Uterus (tissue), 4 donors: ENCODE results near the gene KRT31. TPM values are rescaled to one million over a fixed set of nuclear protein-coding genes. Genes with fewer than 3 reads are reported as not detected.
"Not testable (repeated sequence)": the region's sequence is repeated elsewhere in the genome, so short reads cannot be mapped to it uniquely, and the experiment has no call there.

ENCODE experiments used
- DNase-seq, 2 donors: peaks; one replicate each; pipeline ENCODE4 v3.0.0-alpha.2; 2019 to 2020
- H3K27ac ChIP-seq, 2 donors: fragments of 200-600 bp; sonication (generic); 1 replicate in 1 of 2; 2 replicates in 1 of 2; pipeline ENCODE4 v1.5.1; 2016 to 2018
- H3K27me3 ChIP-seq, 2 donors: fragments of 200-600 bp; sonication (generic); one replicate each; pipeline ENCODE4 v1.5.1; 2018 to 2019; ENCODE audit warnings: control low read depth in 1 of 2
- H3K36me3 ChIP-seq, 2 donors: fragments of 200-600 bp; sonication (generic); one replicate each; pipeline ENCODE4 v1.5.1; 2019; ENCODE audit warnings: control low read depth in 1 of 2
- H3K4me1 ChIP-seq, 2 donors: fragments of 200-600 bp; sonication (generic); one replicate each; pipeline ENCODE4 v1.5.1; 2018 to 2019; ENCODE audit warnings: control low read depth in 1 of 2
- H3K4me3 ChIP-seq, 2 donors: fragments of 200-600 bp; sonication (generic); 1 replicate in 1 of 2; 2 replicates in 1 of 2; pipeline ENCODE4 v1.5.1; 2018 to 2019; ENCODE audit warnings: mild to moderate bottlenecking in 1 of 2
- H3K9me3 ChIP-seq, 2 donors: fragments of 200-600 bp; sonication (generic); one replicate each; pipeline ENCODE4 v1.5.1; 2019; ENCODE audit warnings: control low read depth in 1 of 2
- POLR2A ChIP-seq, 2 donors: fragments of 450-650 bp; IDR thresholded peaks; one replicate each; pipeline ENCODE4 v1.6.1; 2016; ENCODE audit warnings: antibody characterized with exemption in 2 of 2, mild to moderate bottlenecking in 1 of 2, moderate library complexity in 1 of 2
- intact Hi-C: fragments of 100-400 bp; cut with DNase I; formaldehyde crosslinking; loops from one replicate; pipeline ENCODE4 v1.15.1; 2023; ENCODE audit warnings: low total_unique reads
- total RNA-seq, 4 donors: library from RNA; depleted of rRNA in 3 of 4; stranded (reverse); fragments of >200 nt in 3 of 4; gene quantifications; one replicate each; pipeline versions ENCODE4 v1.1.0 to v1.2.4, GENCODE V29; 2014 to 2023
- TF ChIP-seq, protein P1 (sequence below), 4 experiments: fragments of 200-600 bp in 2 of 4; fragments of 450-650 bp in 2 of 4; sonication (generic) in 2 of 4; IDR thresholded peaks; one replicate each; pipeline ENCODE4 v1.5.1; 2016 to 2019; ENCODE audit warnings: antibody characterized with exemption in 4 of 4, mild to moderate bottlenecking in 2 of 4, moderate library complexity in 1 of 4
- donor health status: DM: yes; HTN: yes; CAD: no.

The KRT31 gene
- total RNA-seq, 4 donors from 2014 or later: not detected

DNA sequence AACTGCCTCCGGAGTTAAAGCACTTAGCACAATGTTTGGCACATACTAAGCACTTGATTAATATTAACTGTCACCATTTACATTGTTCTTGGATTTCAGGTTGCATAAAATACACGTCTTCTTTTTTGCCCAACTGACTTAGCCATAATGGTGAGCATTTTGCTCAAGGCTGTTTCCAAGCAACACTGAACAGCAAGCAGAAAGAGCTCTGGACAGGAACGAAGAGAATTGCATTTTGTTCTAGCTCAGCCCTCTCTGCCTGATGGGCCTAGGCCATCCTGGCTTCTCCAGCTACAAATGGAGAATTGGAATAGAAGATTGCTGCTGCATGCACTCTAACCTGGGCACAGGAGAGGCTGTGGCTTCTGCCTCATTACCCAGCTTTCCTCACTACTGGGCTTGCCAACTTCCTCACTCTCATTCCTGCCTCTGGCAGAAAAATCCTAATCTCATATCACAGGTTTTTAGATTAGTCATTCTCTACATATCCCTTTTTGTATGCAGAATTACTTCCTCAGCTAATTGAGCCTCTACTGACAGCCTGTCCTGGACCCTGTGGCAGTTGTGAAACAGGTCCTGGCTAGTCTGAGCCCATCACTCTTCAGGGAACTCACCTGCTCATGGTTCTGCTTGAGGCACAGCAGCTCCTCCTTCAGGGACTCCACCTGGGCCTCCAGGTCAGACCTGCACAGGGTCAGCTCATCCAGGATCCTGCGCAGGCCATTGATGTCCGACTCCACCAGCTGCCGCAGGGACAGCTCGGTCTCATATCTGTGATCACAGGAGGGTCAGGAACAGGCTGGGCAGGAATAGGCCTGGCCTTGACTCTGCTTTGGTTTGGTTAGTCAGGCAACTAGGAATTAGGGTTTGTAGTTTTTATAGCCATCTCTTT is 49.3 kb downstream of the KRT31 start:
- no peaks in the 10 kb centered on the region for H3K36me3 ChIP-seq
- H3K27ac ChIP-seq: no peak overlapping the region
- intact Hi-C loops: no loop called here
- H3K27me3 ChIP-seq: no peaks in the 10 kb centered on the region
- H3K4me3 ChIP-seq: no peak overlapping the region
- H3K4me1 ChIP-seq: no peaks in the 10 kb centered on the region
- no peaks in the 10 kb centered on the region for H3K9me3 ChIP-seq
- DNase-seq: no peak
- no peak for TF ChIP-seq POLR2A (IDR thresholded peaks at IDR 0.05)
- TF ChIP-seq, protein P1, sequence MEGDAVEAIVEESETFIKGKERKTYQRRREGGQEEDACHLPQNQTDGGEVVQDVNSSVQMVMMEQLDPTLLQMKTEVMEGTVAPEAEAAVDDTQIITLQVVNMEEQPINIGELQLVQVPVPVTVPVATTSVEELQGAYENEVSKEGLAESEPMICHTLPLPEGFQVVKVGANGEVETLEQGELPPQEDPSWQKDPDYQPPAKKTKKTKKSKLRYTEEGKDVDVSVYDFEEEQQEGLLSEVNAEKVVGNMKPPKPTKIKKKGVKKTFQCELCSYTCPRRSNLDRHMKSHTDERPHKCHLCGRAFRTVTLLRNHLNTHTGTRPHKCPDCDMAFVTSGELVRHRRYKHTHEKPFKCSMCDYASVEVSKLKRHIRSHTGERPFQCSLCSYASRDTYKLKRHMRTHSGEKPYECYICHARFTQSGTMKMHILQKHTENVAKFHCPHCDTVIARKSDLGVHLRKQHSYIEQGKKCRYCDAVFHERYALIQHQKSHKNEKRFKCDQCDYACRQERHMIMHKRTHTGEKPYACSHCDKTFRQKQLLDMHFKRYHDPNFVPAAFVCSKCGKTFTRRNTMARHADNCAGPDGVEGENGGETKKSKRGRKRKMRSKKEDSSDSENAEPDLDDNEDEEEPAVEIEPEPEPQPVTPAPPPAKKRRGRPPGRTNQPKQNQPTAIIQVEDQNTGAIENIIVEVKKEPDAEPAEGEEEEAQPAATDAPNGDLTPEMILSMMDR (IDR thresholded peaks at IDR 0.05): no peak

DNA sequence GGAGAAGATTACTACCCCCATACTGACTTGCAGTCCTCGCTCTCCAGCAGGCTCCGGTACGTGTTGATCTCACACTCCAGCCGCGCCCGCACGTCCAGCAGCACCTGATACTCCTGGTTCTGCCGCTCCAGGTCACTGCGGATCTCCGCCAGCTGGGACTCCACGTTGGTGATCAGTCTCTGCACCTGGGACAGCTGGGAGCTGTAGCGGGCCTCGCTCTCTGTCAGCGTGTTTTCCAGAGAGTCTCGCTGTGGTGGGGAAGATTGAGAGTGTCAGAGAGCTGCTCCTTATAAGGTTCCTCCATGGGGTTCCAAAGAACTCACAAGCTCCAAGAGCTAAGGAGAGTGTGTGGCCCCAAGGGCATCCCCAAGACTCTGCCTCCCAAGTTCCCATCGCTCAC is 51.0 kb downstream of the KRT31 start:
- H3K9me3 ChIP-seq, H3K36me3 ChIP-seq, DNase-seq, H3K27ac ChIP-seq, H3K4me3 ChIP-seq, H3K27me3 ChIP-seq, H3K4me1 ChIP-seq, intact Hi-C loops: not testable (repeated sequence)

DNA sequence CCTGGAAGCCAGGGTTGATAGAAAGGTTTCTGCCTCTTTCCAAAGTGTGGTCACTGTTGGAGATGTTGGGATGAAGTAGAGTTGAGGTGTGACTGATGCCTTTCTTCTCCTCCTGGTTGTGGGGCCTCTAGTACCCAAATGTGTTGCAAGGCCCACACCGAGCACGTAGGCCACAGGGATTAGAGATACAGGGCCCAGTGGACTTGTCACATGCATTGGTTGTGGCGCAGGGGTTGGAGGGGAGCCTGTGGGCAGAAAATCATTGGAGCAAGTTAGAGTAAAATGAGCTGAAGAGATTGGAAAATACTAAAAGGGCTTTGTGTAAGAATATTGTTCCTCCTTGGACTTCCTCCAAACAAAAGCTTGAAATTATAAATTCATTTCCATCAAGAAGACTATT is 51.4 kb downstream of the KRT31 start:
- no peak overlapping the region for H3K27ac ChIP-seq
- no peak for TF ChIP-seq POLR2A (IDR thresholded peaks at IDR 0.05)
- TF ChIP-seq, protein P1 (IDR thresholded peaks at IDR 0.05): no peak
- no peaks in the 10 kb centered on the region for H3K36me3 ChIP-seq
- no peak overlapping the region for H3K4me3 ChIP-seq
- no peaks in the 10 kb centered on the region for H3K9me3 ChIP-seq
- no peaks in the 10 kb centered on the region for H3K27me3 ChIP-seq
- H3K4me1 ChIP-seq: no peaks in the 10 kb centered on the region
- DNase-seq: no peak
- intact Hi-C loops: no loop called here

Other genes starting within 250 kb of the KRT31 start
- gene KRTAP4-5, start 247.8 kb downstream of the KRT31 start, total RNA-seq: not detected
- not detected for gene KRTAP4-4, start 236.9 kb downstream of the KRT31 start, total RNA-seq
- gene KRTAP4-3, start 229.4 kb downstream of the KRT31 start, total RNA-seq: not detected
- not detected for gene KRTAP4-2, start 219.4 kb downstream of the KRT31 start, total RNA-seq
- gene KRTAP4-1, start 212.7 kb downstream of the KRT31 start, total RNA-seq: not detected
- gene KRTAP9-1, start 207.7 kb downstream of the KRT31 start, total RNA-seq: not detected
- gene KRTAP9-2, start 171.0 kb downstream of the KRT31 start, total RNA-seq: not detected
- not detected for gene KRTAP9-3, start 165.2 kb downstream of the KRT31 start, total RNA-seq
- gene KRTAP9-8, start 159.6 kb downstream of the KRT31 start, total RNA-seq: not detected
- not detected for gene KRTAP9-4, start 147.9 kb downstream of the KRT31 start, total RNA-seq
- not detected for gene KRTAP9-9, start 142.2 kb downstream of the KRT31 start, total RNA-seq
- gene KRTAP9-6, start 132.2 kb downstream of the KRT31 start, total RNA-seq: not detected
- not detected for gene KRTAP9-7, start 121.9 kb downstream of the KRT31 start, total RNA-seq
- gene KRTAP29-1, start 94.8 kb downstream of the KRT31 start, total RNA-seq: not detected
- gene KRTAP16-1, start 88.3 kb downstream of the KRT31 start, total RNA-seq: not detected
- gene KRTAP17-1, start 81.9 kb downstream of the KRT31 start, total RNA-seq: not detected
- gene KRT33A, start 46.8 kb downstream of the KRT31 start, total RNA-seq: not detected
- gene KRT33B, start 27.8 kb downstream of the KRT31 start, total RNA-seq: not detected
- gene KRT34, start 15.3 kb downstream of the KRT31 start, total RNA-seq: under 1 TPM in 1 of 4 donors, not detected in 3; 0.28 TPM
- gene KRT37, start 27.0 kb upstream of the KRT31 start, total RNA-seq: not detected
- gene KRT38, start 43.4 kb upstream of the KRT31 start, total RNA-seq: not detected
- gene KRT32, start 69.8 kb upstream of the KRT31 start, total RNA-seq: not detected
- not detected for gene KRT35, start 83.5 kb upstream of the KRT31 start, total RNA-seq
- gene KRT36, start 92.3 kb upstream of the KRT31 start, total RNA-seq: not detected
- gene KRT13, start 108.0 kb upstream of the KRT31 start, total RNA-seq: 1 to 10 TPM; 1.5 to 6.4 (median 3.0) TPM
- 10 to 100 TPM in 1 of 4 donors, 1 to 10 TPM in 1, under 1 TPM in 1, not detected in 1; 0.41 to 11.5 (median 1.6) TPM for gene KRT15, start 121.3 kb upstream of the KRT31 start, total RNA-seq
- gene KRT19, start 130.7 kb upstream of the KRT31 start, total RNA-seq: 100 to 1,000 TPM in 2 of 4 donors, 10 to 100 TPM in 1, under 1 TPM in 1; 0.88 to 120 (median 77.2) TPM
- under 1 TPM in 1 of 4 donors, not detected in 3; 0.21 TPM for gene KRT9, start 174.5 kb upstream of the KRT31 start, total RNA-seq
- under 1 TPM in 2 of 4 donors, not detected in 2; 0.52 to 0.90 TPM for gene KRT14, start 189.3 kb upstream of the KRT31 start, total RNA-seq
- not detected for gene KRT16, start 215.2 kb upstream of the KRT31 start, total RNA-seq
- 10 to 100 TPM in 1 of 4 donors, under 1 TPM in 1, not detected in 2; 0.70 to 12.6 TPM for gene KRT17, start 227.0 kb upstream of the KRT31 start, total RNA-seq